A673 (cell line): ENCODE results near the gene VEGFC. TPM values are rescaled to one million over a fixed set of nuclear protein-coding genes. Genes with fewer than 3 reads are reported as not detected.

Experiments used
- BruUV-seq: library from RNA; stranded (reverse); fragments of 400-500 nt; replicated peaks from 2 replicates; lab custom pipeline; 2021; lab: Mats Ljungman, UMichigan
- CTCF ChIA-PET: fragments of 300-600 bp; sonication (Branson Sonifier 250); formaldehyde crosslinking; loops from one replicate; lab custom pipeline; 2022; ENCODE audit warnings: antibody characterized with exemption; lab: Charles Lee
- POLR2A ChIA-PET: fragments of 300-600 bp; sonication (Branson Sonifier 250); formaldehyde crosslinking; loops from one replicate; lab custom pipeline; 2022; ENCODE audit warnings: antibody characterized with exemption; ENCODE audit not compliant: low non-redundant PET; lab: Charles Lee
- DNase-seq: peaks from one replicate; pipeline ENCODE4 v3.0.0-alpha.2; 2015; ENCODE audit warnings: low spot score
- H3K27ac ChIP-seq: fragments of 200-600 bp; sonication (generic); 2 replicates; pipeline ENCODE4 v1.5.1; 2016; ENCODE audit warnings: mixed run types, low read depth, mild to moderate bottlenecking, mixed read lengths, antibody characterized with exemption, low read length; ENCODE audit not compliant: poor library complexity, severe bottlenecking
- H3K27me3 ChIP-seq: fragments of 200-600 bp; sonication (generic); replicated peaks from 2 replicates; pipeline ENCODE4 v1.6.1; 2017; ENCODE audit warnings: mixed run types, low read depth, mild to moderate bottlenecking, mixed read lengths, antibody characterized with exemption, low read length; ENCODE audit not compliant: insufficient read depth, poor library complexity
- H3K36me3 ChIP-seq: fragments of 200-600 bp; sonication (generic); 2 replicates; pipeline ENCODE4 v1.6.1; 2016; ENCODE audit warnings: mixed run types, mild to moderate bottlenecking, mixed read lengths, antibody characterized with exemption, low read length; ENCODE audit not compliant: insufficient read depth, poor library complexity, severe bottlenecking
- H3K4me1 ChIP-seq: fragments of 200-600 bp; sonication (generic); 2 replicates; pipeline ENCODE4 v1.6.1; 2017; ENCODE audit warnings: mixed run types, mild to moderate bottlenecking, mixed read lengths, antibody characterized with exemption, low read length; ENCODE audit not compliant: insufficient read depth, poor library complexity, severe bottlenecking
- H3K4me3 ChIP-seq: fragments of 200-600 bp; sonication (generic); 2 replicates; pipeline ENCODE4 v1.5.1; 2016; ENCODE audit warnings: low read depth, mixed run types, mild to moderate bottlenecking, mixed read lengths, low read length; ENCODE audit not compliant: poor library complexity, severe bottlenecking
- H3K9me3 ChIP-seq: fragments of 200-600 bp; sonication (generic); 2 replicates; pipeline ENCODE4 v1.6.1; 2016; ENCODE audit warnings: mixed run types, low read depth, mild to moderate bottlenecking, mixed read lengths, antibody characterized with exemption, low read length; ENCODE audit not compliant: poor library complexity, severe bottlenecking
- CTCF ChIP-seq: fragments of 300-800, 200-600 bp; sonication (generic); conservative IDR thresholded peaks from 2 replicates; pipeline ENCODE4 v1.5.1; 2017; ENCODE audit warnings: low read depth, mild to moderate bottlenecking, antibody characterized with exemption, low read length, moderate library complexity, mixed read lengths
- EZH2 ChIP-seq: fragments of 200-600 bp; sonication (generic); IDR thresholded peaks from 2 replicates; pipeline ENCODE4 v1.6.1; 2017; ENCODE audit warnings: borderline replicate concordance, low read depth, mild to moderate bottlenecking, mixed read lengths, antibody characterized with exemption, low read length; ENCODE audit not compliant: poor library complexity, severe bottlenecking
- intact Hi-C: fragments of 100-400 bp; cut with micrococcal nuclease; formaldehyde crosslinking; loops from one replicate; pipeline ENCODE4 v1.10.0; 2022; ENCODE audit not compliant: unreplicated experiment
- total RNA-seq: library from RNA; stranded (reverse); gene quantifications from 2 replicates; pipeline ENCODE4 v1.2.3, GENCODE V29; 2021

VEGFC gene
- total RNA-seq, 1 experiment from 2014 or later: not detected

- POLR2A ChIA-PET: no interaction called here
- no TSS peak for BruUV-seq
- Histone ChIP-seq H3K4me3 (no peak overlapping the region), H3K9me3 (no peaks in the 10 kb centered on the region), H3K27me3 (peaks cover 10% of the 10 kb centered on the region), H3K4me1 (no peaks in the 10 kb centered on the region), H3K36me3 (no peaks in the 10 kb centered on the region), H3K27ac (no peak overlapping the region)
- no peak for TF ChIP-seq CTCF
- no peak for TF ChIP-seq EZH2
- no peak for DNase-seq
- CTCF ChIA-PET: no interaction called here
- intact Hi-C loops: no loop called here
Observed at GRCh38 chr4:176734461-176734860, 58.3 kb downstream of the VEGFC start.

GRCh38 chr4:176729489-176729888 is 63.2 kb downstream of the VEGFC start:
- Histone ChIP-seq H3K27me3 (peaks cover 9% of the 10 kb centered on the region), H3K9me3 (no peaks in the 10 kb centered on the region), H3K36me3 (no peaks in the 10 kb centered on the region), H3K4me3 (no peak overlapping the region), H3K27ac (no peak overlapping the region), H3K4me1 (no peaks in the 10 kb centered on the region)
- TF ChIP-seq EZH2 (no peak), CTCF (no peak)
- intact Hi-C loops: no loop called here
- ChIA-PET POLR2A (no interaction called here), CTCF (no interaction called here)
- BruUV-seq: no TSS peak
- DNase-seq: no peak

GRCh38 chr4:176726803-176727202 is 65.9 kb downstream of the VEGFC start:
- Histone ChIP-seq H3K27ac (no peak overlapping the region), H3K36me3 (no peaks in the 10 kb centered on the region), H3K4me1 (no peaks in the 10 kb centered on the region), H3K27me3 (no peaks in the 10 kb centered on the region), H3K9me3 (no peaks in the 10 kb centered on the region), H3K4me3 (no peak overlapping the region)
- no TSS peak for BruUV-seq
- no peak for DNase-seq
- TF ChIP-seq CTCF (no peak), EZH2 (no peak)
- intact Hi-C loops: no loop called here
- POLR2A ChIA-PET: no interaction called here
- CTCF ChIA-PET: no interaction called here
